ENCODE measurements around the gene ZNF367. TPM values are rescaled to one million over a fixed set of nuclear protein-coding genes. Genes with fewer than 3 reads are reported as not detected.
A peak's percentile ranks its signal among the peaks of the same experiment; 100 is the strongest.

ZNF367 gene
- total RNA-seq, 1 experiment from 2014 or later: 14.0 TPM

DNA sequence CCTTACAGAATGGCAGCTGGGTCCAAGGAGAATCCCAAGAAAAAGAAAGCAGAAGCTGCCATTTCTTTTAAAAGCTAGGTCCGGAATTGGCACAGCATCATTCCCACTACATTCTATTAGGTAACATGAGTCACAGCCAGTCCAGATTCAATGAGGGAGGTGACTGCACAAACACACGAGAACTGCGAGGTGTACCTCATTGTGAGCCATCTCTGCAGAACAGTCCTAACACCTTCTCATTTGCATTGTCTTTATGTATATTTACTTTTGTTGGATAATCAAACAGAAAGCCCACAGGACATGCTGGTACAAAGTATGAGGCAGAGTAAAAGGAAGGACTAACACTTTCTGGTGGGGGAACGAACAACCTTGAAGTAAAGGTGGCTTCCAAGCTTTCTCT, 17.2 kb upstream of the ZNF367 start:
- Histone ChIP-seq H3K36me3 (ENCODE audit: low read depth, low read length) (no peaks in the 10 kb centered on the region), H3K27ac (ENCODE audit: low read length) (no peak overlapping the region), H3K4me3 (ENCODE audit: low read length) (no peak overlapping the region), H3K4me2 (ENCODE audit: low read length) (no peak overlapping the region), H3K4me1 (ENCODE audit: insufficient read depth, low read length) (no peaks in the 10 kb centered on the region), H3F3A (ENCODE audit: low read length, unreplicated experiment) (no peaks in the 10 kb centered on the region), H3K9me2 (replicated peaks; ENCODE audit: low read length) (no peaks in the 10 kb centered on the region), H3K27me3 (ENCODE audit: low read length) (no peaks in the 10 kb centered on the region), H3K9ac (ENCODE audit: low read length) (no peak overlapping the region), H4K20me1 (ENCODE audit: low read length) (no peaks in the 10 kb centered on the region), H3K9me3 (ENCODE audit: low read length) (no peaks in the 10 kb centered on the region), H2AFZ (ENCODE audit: low read length) (peak overlapping the region; percentile 26; the same call in 1 of the 2 replicates), H3K79me2 (ENCODE audit: low read length) (no peaks in the 10 kb centered on the region)
- ATAC-seq: no peak; the same call in 1 of the 2 replicates
- ChIA-PET CTCF (no interaction called here), POLR2A (ENCODE audit: unreplicated experiment) (no interaction called here)
- BruUV-seq (replicated peaks): no TSS peak
- peak; percentile 31 for DNase-seq
- no peak for TF ChIP-seq EZH2phosphoT487 (IDR thresholded peaks at IDR 0.05; ENCODE audit: borderline replicate concordance, low read length)
- TF ChIP-seq EZH2 (IDR thresholded peaks at IDR 0.05; ENCODE audit: low read length, unreplicated experiment): no peak
- TF ChIP-seq, protein P1, sequence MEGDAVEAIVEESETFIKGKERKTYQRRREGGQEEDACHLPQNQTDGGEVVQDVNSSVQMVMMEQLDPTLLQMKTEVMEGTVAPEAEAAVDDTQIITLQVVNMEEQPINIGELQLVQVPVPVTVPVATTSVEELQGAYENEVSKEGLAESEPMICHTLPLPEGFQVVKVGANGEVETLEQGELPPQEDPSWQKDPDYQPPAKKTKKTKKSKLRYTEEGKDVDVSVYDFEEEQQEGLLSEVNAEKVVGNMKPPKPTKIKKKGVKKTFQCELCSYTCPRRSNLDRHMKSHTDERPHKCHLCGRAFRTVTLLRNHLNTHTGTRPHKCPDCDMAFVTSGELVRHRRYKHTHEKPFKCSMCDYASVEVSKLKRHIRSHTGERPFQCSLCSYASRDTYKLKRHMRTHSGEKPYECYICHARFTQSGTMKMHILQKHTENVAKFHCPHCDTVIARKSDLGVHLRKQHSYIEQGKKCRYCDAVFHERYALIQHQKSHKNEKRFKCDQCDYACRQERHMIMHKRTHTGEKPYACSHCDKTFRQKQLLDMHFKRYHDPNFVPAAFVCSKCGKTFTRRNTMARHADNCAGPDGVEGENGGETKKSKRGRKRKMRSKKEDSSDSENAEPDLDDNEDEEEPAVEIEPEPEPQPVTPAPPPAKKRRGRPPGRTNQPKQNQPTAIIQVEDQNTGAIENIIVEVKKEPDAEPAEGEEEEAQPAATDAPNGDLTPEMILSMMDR (conservative IDR thresholded peaks at IDR 0.05; ENCODE audit: low read depth, low read length): no peak
- intact Hi-C loops (cut with micrococcal nuclease): no loop called here

- ATAC-seq (no peak), DNase-seq (no peak)
- H3K4me2 ChIP-seq (ENCODE audit: low read length): no peak overlapping the region
- BruUV-seq (replicated peaks): no TSS peak
- no peaks in the 10 kb centered on the region for H3K27me3 ChIP-seq (ENCODE audit: low read length)
- H3K9me2 ChIP-seq (replicated peaks; ENCODE audit: low read length): no peaks in the 10 kb centered on the region
- no peak overlapping the region for H3K9ac ChIP-seq (ENCODE audit: low read length)
- no peak overlapping the region for H2AFZ ChIP-seq (ENCODE audit: low read length)
- H3K27ac ChIP-seq (ENCODE audit: low read length): no peak overlapping the region
- H3K4me1 ChIP-seq (ENCODE audit: insufficient read depth, low read length): no peaks in the 10 kb centered on the region
- no peaks in the 10 kb centered on the region for H3K36me3 ChIP-seq (ENCODE audit: low read depth, low read length)
- intact Hi-C loops (cut with micrococcal nuclease): no loop called here
- CTCF ChIA-PET: no interaction called here
- TF ChIP-seq EZH2 (IDR thresholded peaks at IDR 0.05; ENCODE audit: low read length, unreplicated experiment) (no peak), EZH2phosphoT487 (IDR thresholded peaks at IDR 0.05; ENCODE audit: borderline replicate concordance, low read length) (no peak)
- TF ChIP-seq, protein P1 (conservative IDR thresholded peaks at IDR 0.05; ENCODE audit: low read depth, low read length): no peak
- H3K4me3 ChIP-seq (ENCODE audit: low read length): no peak overlapping the region
- H3K9me3 ChIP-seq (ENCODE audit: low read length): no peaks in the 10 kb centered on the region
- H3F3A ChIP-seq (ENCODE audit: low read length, unreplicated experiment): no peaks in the 10 kb centered on the region
- no peaks in the 10 kb centered on the region for H4K20me1 ChIP-seq (ENCODE audit: low read length)
- no peaks in the 10 kb centered on the region for H3K79me2 ChIP-seq (ENCODE audit: low read length)
- POLR2A ChIA-PET (ENCODE audit: unreplicated experiment): no interaction called here
These were observed 12.2 kb upstream of the ZNF367 start for GRCh38 chr9:96430377-96430776.

DNA sequence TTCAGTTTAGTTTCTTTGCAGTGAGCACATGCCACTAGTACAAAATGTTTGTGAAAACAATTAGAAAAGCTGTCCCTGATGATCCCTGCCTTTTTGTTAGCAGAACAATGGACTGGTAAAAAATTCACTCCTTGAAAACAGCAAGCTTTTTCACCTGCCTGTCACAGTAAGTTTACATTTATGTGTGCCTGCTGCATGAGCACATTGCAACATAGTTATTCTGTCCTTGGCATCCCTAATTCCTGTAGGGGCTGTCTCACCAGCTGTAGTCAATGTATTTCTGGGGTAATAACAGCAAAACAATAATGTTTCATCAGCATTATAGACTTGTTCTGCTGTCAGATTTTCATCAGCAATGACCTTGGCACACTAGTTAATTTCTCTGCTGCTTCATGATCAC, 11.6 kb upstream of the ZNF367 start:
- BruUV-seq (replicated peaks): no TSS peak
- Histone ChIP-seq H3K27ac (ENCODE audit: low read length) (no peak overlapping the region), H3K36me3 (ENCODE audit: low read depth, low read length) (no peaks in the 10 kb centered on the region), H3K9ac (ENCODE audit: low read length) (no peak overlapping the region), H3K4me3 (ENCODE audit: low read length) (no peak overlapping the region), H3K4me2 (ENCODE audit: low read length) (no peak overlapping the region), H3K9me2 (replicated peaks; ENCODE audit: low read length) (no peaks in the 10 kb centered on the region), H3K9me3 (ENCODE audit: low read length) (no peaks in the 10 kb centered on the region), H2AFZ (ENCODE audit: low read length) (no peak overlapping the region), H4K20me1 (ENCODE audit: low read length) (no peaks in the 10 kb centered on the region), H3K4me1 (ENCODE audit: insufficient read depth, low read length) (no peaks in the 10 kb centered on the region), H3K27me3 (ENCODE audit: low read length) (no peaks in the 10 kb centered on the region), H3K79me2 (ENCODE audit: low read length) (no peaks in the 10 kb centered on the region), H3F3A (ENCODE audit: low read length, unreplicated experiment) (no peaks in the 10 kb centered on the region)
- TF ChIP-seq, protein P1 (conservative IDR thresholded peaks at IDR 0.05; ENCODE audit: low read depth, low read length): no peak
- no peak for TF ChIP-seq EZH2 (IDR thresholded peaks at IDR 0.05; ENCODE audit: low read length, unreplicated experiment)
- no peak for TF ChIP-seq EZH2phosphoT487 (IDR thresholded peaks at IDR 0.05; ENCODE audit: borderline replicate concordance, low read length)
- POLR2A ChIA-PET (ENCODE audit: unreplicated experiment): no interaction called here
- no peak for ATAC-seq
- DNase-seq: no peak
- CTCF ChIA-PET: no interaction called here
- intact Hi-C loops (cut with micrococcal nuclease): no loop called here
